Activated naive CD8-positive, alpha-beta T cell (primary cell): ENCODE measurements around the gene KCMF1.

ENCODE experiments used
- H3K27ac Mint-ChIP-seq: one replicate; pipeline ENCODE4 v1.8.0; 2021; ENCODE audit warnings: mixed read lengths
- H3K27me3 Mint-ChIP-seq: one replicate; pipeline ENCODE4 v1.8.0; 2021; ENCODE audit warnings: mixed read lengths
- H3K36me3 Mint-ChIP-seq: one replicate; pipeline ENCODE4 v1.8.0; 2021; ENCODE audit warnings: mixed read lengths
- H3K4me1 Mint-ChIP-seq: one replicate; pipeline ENCODE4 v1.8.0; 2021; ENCODE audit warnings: low read depth, mixed read lengths
- H3K4me3 Mint-ChIP-seq: one replicate; pipeline ENCODE4 v1.8.0; 2021; ENCODE audit warnings: mild to moderate bottlenecking, mixed read lengths
- H3K9me3 Mint-ChIP-seq: one replicate; pipeline ENCODE4 v1.8.0; 2021; ENCODE audit warnings: low read depth, mixed read lengths

KCMF1 gene

GRCh38 chr2:84963692-84964405, 7.1 kb upstream of the KCMF1 start:
- Mint-ChIP-seq H3K4me3 (peak overlapping the region; percentile 17), H3K4me1 (peaks cover 43% of the 10 kb centered on the region), H3K9me3 (no peaks in the 10 kb centered on the region), H3K27me3 (no peaks in the 10 kb centered on the region), H3K27ac (peak overlapping the region; percentile 42), H3K36me3 (peaks cover 29% of the 10 kb centered on the region)

DNA sequence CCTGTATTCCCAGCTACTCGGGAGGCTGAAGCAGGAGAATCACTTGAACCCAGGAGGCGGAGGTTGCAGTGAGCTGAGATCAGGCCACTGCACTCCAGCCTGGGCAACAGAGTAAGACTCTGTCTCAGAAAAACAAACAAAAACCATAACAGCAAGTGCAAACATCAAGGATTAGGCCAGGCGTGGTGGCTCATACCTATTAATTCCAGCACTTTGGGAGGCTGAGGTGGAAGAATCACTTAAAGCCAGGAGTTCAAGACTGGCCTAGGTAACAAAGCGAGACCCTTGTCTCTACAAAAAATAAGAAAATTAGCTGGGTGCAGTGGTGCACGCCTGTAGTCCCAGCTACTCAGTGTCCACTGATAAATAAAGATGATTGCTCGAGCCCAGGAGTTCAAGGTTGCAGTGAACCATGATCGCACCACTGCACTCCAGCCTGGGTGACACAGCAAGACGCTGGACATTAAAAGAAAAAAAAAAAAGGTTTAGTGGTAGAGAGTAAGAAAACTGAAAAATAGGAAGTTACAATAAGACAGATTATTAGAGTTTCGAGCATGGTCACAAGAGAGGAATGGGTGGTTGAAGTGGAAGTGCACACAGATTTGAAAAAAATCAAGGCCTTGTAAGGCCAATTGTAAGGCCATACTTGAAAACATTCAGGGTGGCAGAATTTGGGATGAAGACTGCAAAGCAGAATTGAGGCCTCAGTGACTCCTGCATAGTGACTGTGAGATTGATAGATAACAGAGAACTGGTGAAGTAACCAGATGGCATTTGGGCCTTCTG, 6.4 kb upstream of the KCMF1 start:
- H3K4me1 Mint-ChIP-seq: peaks cover 42% of the 10 kb centered on the region
- no peaks in the 10 kb centered on the region for H3K27me3 Mint-ChIP-seq
- H3K27ac Mint-ChIP-seq: peak overlapping the region; percentile 73
- no peaks in the 10 kb centered on the region for H3K9me3 Mint-ChIP-seq
- H3K4me3 Mint-ChIP-seq: peak overlapping the region; percentile 38
- H3K36me3 Mint-ChIP-seq: peaks cover 28% of the 10 kb centered on the region

DNA sequence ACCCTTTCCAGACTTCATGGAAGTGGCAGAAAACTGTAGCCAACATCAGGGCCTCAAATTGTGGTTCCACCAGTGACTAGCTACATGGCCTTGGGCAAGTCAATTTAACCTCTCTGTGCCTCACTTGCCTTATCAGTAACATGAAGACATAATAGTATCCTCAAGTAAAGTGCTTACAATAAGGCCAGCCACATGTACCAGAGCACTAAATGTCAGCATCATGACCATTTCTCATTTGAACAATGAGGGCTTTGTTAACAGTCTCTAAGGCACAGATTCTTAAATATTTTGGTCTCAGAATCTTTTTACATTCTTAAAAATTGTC, 5.8 kb upstream of the KCMF1 start:
- Mint-ChIP-seq H3K4me1 (peaks cover 41% of the 10 kb centered on the region), H3K9me3 (no peaks in the 10 kb centered on the region), H3K4me3 (no peak overlapping the region), H3K36me3 (peaks cover 30% of the 10 kb centered on the region), H3K27ac (peak overlapping the region; percentile 73), H3K27me3 (no peaks in the 10 kb centered on the region)

GRCh38 chr2:84965827-84966226, 5.1 kb upstream of the KCMF1 start:
- Mint-ChIP-seq H3K4me1 (peaks cover 41% of the 10 kb centered on the region), H3K4me3 (no peak overlapping the region), H3K9me3 (no peaks in the 10 kb centered on the region), H3K27me3 (no peaks in the 10 kb centered on the region), H3K27ac (no peak overlapping the region), H3K36me3 (peaks cover 30% of the 10 kb centered on the region)

DNA sequence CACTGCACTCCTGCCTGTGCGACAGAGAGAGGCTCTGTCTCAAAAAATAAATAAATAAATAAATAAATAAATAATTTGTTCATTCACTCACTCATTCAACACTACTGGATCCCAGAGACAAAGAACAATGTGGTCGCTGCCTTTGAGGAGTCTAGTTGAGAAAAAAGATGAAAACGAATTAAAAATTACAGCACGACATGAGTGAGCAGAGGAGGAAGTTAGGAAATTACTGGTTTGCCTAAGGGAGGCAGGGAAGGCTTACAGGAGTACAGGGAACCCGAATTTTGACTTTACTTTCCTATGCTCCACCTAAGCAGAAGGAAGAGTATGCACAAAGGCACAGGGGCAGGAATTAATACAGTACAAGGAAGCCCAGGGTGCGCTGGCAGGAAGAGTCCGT, 4.2 kb upstream of the KCMF1 start:
- H3K9me3 Mint-ChIP-seq: no peaks in the 10 kb centered on the region
- H3K27me3 Mint-ChIP-seq: no peaks in the 10 kb centered on the region
- peak overlapping the region; percentile 83 for H3K27ac Mint-ChIP-seq
- peaks cover 41% of the 10 kb centered on the region for H3K4me1 Mint-ChIP-seq
- H3K36me3 Mint-ChIP-seq: peaks cover 30% of the 10 kb centered on the region
- peak overlapping the region; percentile 58 for H3K4me3 Mint-ChIP-seq

- peaks cover 17% of the 10 kb centered on the region for H3K36me3 Mint-ChIP-seq
- H3K9me3 Mint-ChIP-seq: no peaks in the 10 kb centered on the region
- peak overlapping the region; percentile 100 for H3K27ac Mint-ChIP-seq
- no peaks in the 10 kb centered on the region for H3K27me3 Mint-ChIP-seq
- peaks cover 45% of the 10 kb centered on the region for H3K4me1 Mint-ChIP-seq
- peak overlapping the region; percentile 100 for H3K4me3 Mint-ChIP-seq
These were observed 1.3 kb upstream of the KCMF1 start for GRCh38 chr2:84969511-84970209.

GRCh38 chr2:84970210-84970867, 622 bp upstream of the KCMF1 start:
- Mint-ChIP-seq H3K27ac (peak overlapping the region; percentile 100), H3K4me3 (peak overlapping the region; percentile 100), H3K36me3 (peaks cover 11% of the 10 kb centered on the region), H3K27me3 (no peaks in the 10 kb centered on the region), H3K4me1 (peaks cover 43% of the 10 kb centered on the region), H3K9me3 (no peaks in the 10 kb centered on the region)

GRCh38 chr2:84971510-84972206, 697 bp downstream of the KCMF1 start:
- peak overlapping the region; percentile 94 for H3K4me3 Mint-ChIP-seq
- peak overlapping the region; percentile 96 for H3K27ac Mint-ChIP-seq
- H3K27me3 Mint-ChIP-seq: no peaks in the 10 kb centered on the region
- no peaks in the 10 kb centered on the region for H3K9me3 Mint-ChIP-seq
- peaks cover 10% of the 10 kb centered on the region for H3K36me3 Mint-ChIP-seq
- peaks cover 53% of the 10 kb centered on the region for H3K4me1 Mint-ChIP-seq

DNA sequence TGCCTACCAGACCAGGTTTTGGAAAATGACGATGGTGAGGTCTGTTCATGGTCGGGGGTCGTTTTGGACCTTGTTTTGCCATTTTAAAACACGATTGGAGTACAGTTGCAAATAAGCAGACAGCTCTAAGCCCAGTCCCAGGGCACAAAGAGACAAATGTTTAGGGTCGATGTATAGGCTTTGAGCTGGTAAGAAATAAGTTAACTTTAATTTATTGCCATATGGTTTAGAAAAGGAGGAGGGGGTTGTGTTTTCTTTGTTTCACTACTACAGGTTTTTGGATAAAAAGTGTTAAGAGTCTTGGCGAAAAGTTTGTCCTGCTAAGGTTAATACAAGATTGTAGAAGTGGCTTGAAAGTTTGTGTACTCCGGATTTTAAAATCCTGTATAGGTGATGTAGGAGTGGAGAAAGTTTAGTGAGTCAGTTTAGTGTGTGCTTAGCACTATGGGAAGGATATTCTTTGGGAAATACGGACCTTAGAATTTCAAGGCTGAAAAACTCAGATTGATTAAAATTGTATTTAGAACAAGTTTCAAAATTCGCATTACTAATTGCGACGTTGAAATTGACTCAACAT, 1.3 kb downstream of the KCMF1 start:
- no peaks in the 10 kb centered on the region for H3K9me3 Mint-ChIP-seq
- peaks cover 8% of the 10 kb centered on the region for H3K36me3 Mint-ChIP-seq
- H3K4me3 Mint-ChIP-seq: peak overlapping the region; percentile 94
- H3K4me1 Mint-ChIP-seq: peaks cover 56% of the 10 kb centered on the region
- no peaks in the 10 kb centered on the region for H3K27me3 Mint-ChIP-seq
- H3K27ac Mint-ChIP-seq: peak overlapping the region; percentile 96

DNA sequence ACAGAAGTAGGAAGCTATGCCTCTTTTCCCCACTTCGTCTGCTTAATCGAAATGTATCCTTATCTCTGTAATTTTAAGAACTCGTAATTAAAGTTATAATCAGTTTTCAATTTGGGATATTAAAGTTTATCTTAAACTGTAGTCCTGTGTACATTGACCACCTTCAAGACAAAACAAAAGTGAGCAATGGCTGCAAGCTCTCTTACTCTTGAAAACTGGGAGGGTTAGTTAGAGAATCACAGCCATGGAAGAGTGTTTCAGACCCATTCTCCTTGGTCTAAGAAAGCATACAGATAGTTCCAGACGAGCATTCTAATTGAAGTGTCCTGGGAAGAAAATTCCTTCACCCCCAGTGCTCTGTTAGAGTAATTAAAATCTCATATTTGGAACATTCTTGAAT, 2.0 kb downstream of the KCMF1 start:
- Mint-ChIP-seq H3K36me3 (peaks cover 7% of the 10 kb centered on the region), H3K9me3 (no peaks in the 10 kb centered on the region), H3K27ac (peak overlapping the region; percentile 96), H3K4me3 (peak overlapping the region; percentile 94), H3K27me3 (no peaks in the 10 kb centered on the region), H3K4me1 (peaks cover 59% of the 10 kb centered on the region)

DNA sequence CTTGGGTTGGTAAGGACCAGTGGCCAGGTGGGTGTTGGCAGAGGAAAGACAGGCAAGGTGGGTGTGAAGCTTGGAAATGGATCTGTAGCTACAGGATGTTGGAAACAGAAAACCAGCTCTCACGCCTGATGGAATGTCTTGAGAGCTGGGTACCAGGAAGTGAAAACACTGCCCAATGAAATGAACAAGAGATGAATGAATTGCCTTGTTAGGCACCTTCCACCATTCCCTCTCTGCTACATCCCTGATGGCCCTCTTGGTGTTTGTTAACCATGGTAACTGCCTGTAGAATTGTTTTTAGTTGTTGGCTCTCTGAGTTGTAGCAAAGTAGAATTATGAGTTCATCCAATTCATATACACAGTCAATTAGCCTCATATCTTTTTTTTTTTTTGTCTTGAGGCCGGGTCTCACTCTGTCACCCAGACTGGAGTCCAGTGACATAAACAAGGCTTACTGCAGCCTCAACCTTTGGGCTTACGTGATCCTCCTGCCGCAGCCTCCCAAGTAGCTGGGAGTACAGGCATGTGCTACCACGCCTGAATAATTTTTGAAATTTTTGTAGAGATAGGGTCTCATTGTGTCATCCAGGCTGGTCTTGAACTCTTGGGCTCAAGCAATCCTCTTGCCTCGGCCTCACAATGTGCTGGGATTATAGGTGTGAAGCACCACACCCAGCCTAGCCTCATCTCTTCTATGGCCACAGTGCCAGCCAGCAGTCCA, 9.5 kb downstream of the KCMF1 start:
- H3K36me3 Mint-ChIP-seq: peaks cover 3% of the 10 kb centered on the region
- H3K9me3 Mint-ChIP-seq: no peaks in the 10 kb centered on the region
- peaks cover 62% of the 10 kb centered on the region for H3K4me1 Mint-ChIP-seq
- H3K27ac Mint-ChIP-seq: peak overlapping the region; percentile 29
- peak overlapping the region; percentile 54 for H3K4me3 Mint-ChIP-seq
- no peaks in the 10 kb centered on the region for H3K27me3 Mint-ChIP-seq

- H3K27me3 Mint-ChIP-seq: no peaks in the 10 kb centered on the region
- H3K4me3 Mint-ChIP-seq: peak overlapping the region; percentile 5
- peaks cover 44% of the 10 kb centered on the region for H3K4me1 Mint-ChIP-seq
- H3K36me3 Mint-ChIP-seq: peaks cover 6% of the 10 kb centered on the region
- peak overlapping the region; percentile 89 for H3K27ac Mint-ChIP-seq
- H3K9me3 Mint-ChIP-seq: no peaks in the 10 kb centered on the region
These were observed 15.1 kb downstream of the KCMF1 start for GRCh38 chr2:84986018-84986417.

- Mint-ChIP-seq H3K27ac (no peak overlapping the region), H3K27me3 (no peaks in the 10 kb centered on the region), H3K4me3 (no peak overlapping the region), H3K36me3 (peaks cover 6% of the 10 kb centered on the region), H3K9me3 (no peaks in the 10 kb centered on the region), H3K4me1 (peaks cover 34% of the 10 kb centered on the region)
These were observed 18.5 kb downstream of the KCMF1 start for GRCh38 chr2:84989422-84989821.
